Trophoblast cell (in vitro differentiated cells and primary cell): ENCODE results near the gene CT45A10. TPM values are rescaled to one million over a fixed set of nuclear protein-coding genes. Genes with fewer than 3 reads are reported as not detected.

ENCODE experiments used
- DNase-seq, 2 donors: peaks; one replicate each; pipeline ENCODE4 v3.0.0-alpha.2; 2016
- H2AFZ ChIP-seq: 2 replicates; pipeline ENCODE4 v1.6.1; 2013; ENCODE audit warnings: low read length, moderate library complexity, mild to moderate bottlenecking; ENCODE audit not compliant: insufficient read depth, poor library complexity
- H2AK5ac ChIP-seq: 2 replicates; pipeline ENCODE4 v1.6.1; 2013; ENCODE audit warnings: mild to moderate bottlenecking, low read length
- H2BK120ac ChIP-seq: 2 replicates; pipeline ENCODE4 v1.6.1; 2013; ENCODE audit warnings: low read length, mild to moderate bottlenecking, moderate library complexity; ENCODE audit not compliant: insufficient read depth, poor library complexity
- H2BK12ac ChIP-seq: 2 replicates; pipeline ENCODE4 v1.6.1; 2013; ENCODE audit warnings: mild to moderate bottlenecking, low read length, moderate library complexity
- H2BK5ac ChIP-seq: 2 replicates; pipeline ENCODE4 v1.6.1; 2013; ENCODE audit warnings: low read length, low read depth, moderate library complexity, mild to moderate bottlenecking; ENCODE audit not compliant: poor library complexity
- H3K14ac ChIP-seq: 2 replicates; pipeline ENCODE4 v1.6.1; 2013; ENCODE audit warnings: mild to moderate bottlenecking, low read length
- H3K18ac ChIP-seq: 2 replicates; pipeline ENCODE4 v1.6.1; 2013; ENCODE audit warnings: mild to moderate bottlenecking, low read length
- H3K23ac ChIP-seq: 2 replicates; pipeline ENCODE4 v1.6.1; 2013; ENCODE audit warnings: low read length
- H3K27ac ChIP-seq: 2 replicates; pipeline ENCODE4 v1.5.1; 2013; ENCODE audit warnings: low read depth, mild to moderate bottlenecking, inconsistent platforms, low read length, moderate library complexity
- H3K27me3 ChIP-seq: 2 replicates; pipeline ENCODE4 v1.6.1; 2013; ENCODE audit warnings: inconsistent platforms, mild to moderate bottlenecking, low read length, moderate library complexity; ENCODE audit not compliant: insufficient read depth
- H3K36me3 ChIP-seq, 2 experiments: 1 replicate in 1 of 2; 2 replicates in 1 of 2; pipeline ENCODE4 v1.6.1; 2013; ENCODE audit warnings: low read length in 2 of 2, mild to moderate bottlenecking in 2 of 2, moderate library complexity in 1 of 2; ENCODE audit not compliant: insufficient read depth in 2 of 2, control insufficient read depth in 1 of 2
- H3K4ac ChIP-seq: 2 replicates; pipeline ENCODE4 v1.6.1; 2013; ENCODE audit warnings: low read depth, mild to moderate bottlenecking, low read length, moderate library complexity
- H3K4me1 ChIP-seq, 2 experiments: 1 replicate in 1 of 2; 2 replicates in 1 of 2; pipeline ENCODE4 v1.6.1; 2013; ENCODE audit warnings: low read length in 2 of 2, mild to moderate bottlenecking in 2 of 2, moderate library complexity in 1 of 2; ENCODE audit not compliant: insufficient read depth in 2 of 2, control insufficient read depth in 1 of 2
- H3K4me2 ChIP-seq: 2 replicates; pipeline ENCODE4 v1.6.1; 2013; ENCODE audit warnings: inconsistent platforms, mild to moderate bottlenecking, low read length, moderate library complexity
- H3K4me3 ChIP-seq: 2 replicates; pipeline ENCODE4 v1.5.1; 2013; ENCODE audit warnings: mild to moderate bottlenecking, low read depth, low read length, inconsistent platforms
- H3K79me1 ChIP-seq: one replicate; pipeline ENCODE4 v1.6.1; 2013; ENCODE audit warnings: low read length
- H3K79me2 ChIP-seq: 2 replicates; pipeline ENCODE4 v1.6.1; 2013; ENCODE audit warnings: low read length, mild to moderate bottlenecking; ENCODE audit not compliant: control insufficient read depth, insufficient read depth, poor library complexity
- H3K9ac ChIP-seq: 2 replicates; pipeline ENCODE4 v1.6.1; 2013; ENCODE audit warnings: mild to moderate bottlenecking, low read length
- H3K9me3 ChIP-seq: 2 replicates; pipeline ENCODE4 v1.6.1; 2013; ENCODE audit warnings: low read depth, mild to moderate bottlenecking, control low read depth, inconsistent platforms, low read length; ENCODE audit not compliant: insufficient read depth
- H4K12ac ChIP-seq: 2 replicates; pipeline ENCODE4 v1.6.1; 2013; ENCODE audit warnings: low read depth, mild to moderate bottlenecking, low read length, moderate library complexity
- H4K8ac ChIP-seq: 2 replicates; pipeline ENCODE4 v1.6.1; 2013; ENCODE audit warnings: low read depth, mild to moderate bottlenecking, low read length, moderate library complexity
- H4K91ac ChIP-seq: one replicate; pipeline ENCODE4 v1.6.1; 2013; ENCODE audit warnings: low read depth, mild to moderate bottlenecking, low read length, moderate library complexity
- WGBS: extraction: QIAGEN DNeasy Blood & Tissue Kit; methylation state at CpG from one replicate; pipeline ENCODE4 v1.1.7; 2013; ENCODE audit warnings: missing lambda C conversion rate; ENCODE audit not compliant: insufficient read length, insufficient coverage; ENCODE audit errors: extremely low coverage; 5-methylcytosine and 5-hydroxymethylcytosine counted together
- polyA plus RNA-seq: library from polyadenylated mRNA; stranded (reverse); fragments of 200-250 nt; gene quantifications from 2 replicates; pipeline ENCODE4 v1.2.3, GENCODE V29; 2013

Gene CT45A10, protein sequence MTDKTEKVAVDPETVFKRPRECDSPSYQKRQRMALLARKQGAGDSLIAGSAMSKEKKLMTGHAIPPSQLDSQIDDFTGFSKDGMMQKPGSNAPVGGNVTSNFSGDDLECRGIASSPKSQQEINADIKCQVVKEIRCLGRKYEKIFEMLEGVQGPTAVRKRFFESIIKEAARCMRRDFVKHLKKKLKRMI
- polyA plus RNA-seq = not detected in 2 replicates

DNA sequence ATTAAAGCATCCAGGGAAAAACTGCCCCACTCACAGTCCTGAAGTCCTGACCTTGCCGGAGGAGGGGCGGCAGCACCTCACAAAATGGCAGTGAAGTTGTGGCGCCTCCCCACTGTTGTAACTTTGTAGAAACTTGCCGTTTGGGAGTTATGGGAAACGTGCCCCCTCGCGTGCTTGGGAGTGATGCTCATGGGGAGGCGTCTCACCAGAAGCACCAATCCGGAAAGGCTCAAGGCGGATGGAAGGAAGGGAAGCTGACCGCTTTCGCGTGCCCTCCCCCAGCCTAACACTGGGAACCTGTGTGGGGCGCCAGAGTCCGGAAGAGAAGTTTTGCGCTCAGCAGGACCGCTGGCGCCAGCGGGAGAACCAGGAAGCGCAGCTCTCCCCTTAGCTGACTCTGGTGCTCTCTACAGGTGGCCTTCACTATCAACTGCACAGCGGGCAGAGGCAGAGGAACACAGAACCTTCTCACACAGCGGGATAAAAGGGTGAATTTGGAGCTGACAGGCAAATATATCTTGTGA is at the start of gene CT45A10, which contains the start of gene SAGE1:
Gene CT45A10 (minus strand): TSS at position 151 of the 524 bp plus-strand sequence. CDS start 8,100 bp downstream, outside the sequence.
Gene SAGE1 (plus strand): TSS at position 423 of the 524 bp plus-strand sequence. CDS start 2,527 bp downstream, outside the sequence.
- Histone ChIP-seq H3K14ac (no peak within 1 kb of the TSS), H2AFZ (no peak within 1 kb of the TSS), H4K8ac (no peak within 1 kb of the TSS), H3K79me1 (no peaks in the 10 kb centered on the region), H3K4me3 (no peak within 1 kb of the TSS), H3K9ac (no peak within 1 kb of the TSS), H3K4ac (no peak within 1 kb of the TSS), H3K9me3 (peaks cover 11% of the 10 kb centered on the region), H2BK12ac (no peak within 1 kb of the TSS), H2BK120ac (no peak within 1 kb of the TSS), H3K36me3 (no peaks in the 10 kb centered on the region), H2BK5ac (no peak within 1 kb of the TSS), H3K27me3 (no peaks in the 10 kb centered on the region), H3K23ac (no peak within 1 kb of the TSS), H3K4me2 (no peak within 1 kb of the TSS), H3K27ac (no peak within 1 kb of the TSS), H2AK5ac (no peak within 1 kb of the TSS), H4K12ac (no peak within 1 kb of the TSS), H4K91ac (no peak within 1 kb of the TSS), H3K4me1 (no peaks in the 10 kb centered on the region), H3K79me2 (no peaks in the 10 kb centered on the region), H3K18ac (no peak within 1 kb of the TSS)
- no peak for DNase-seq
- no CpG with 5 or more reads among the region's 22 CpGs for WGBS

DNA sequence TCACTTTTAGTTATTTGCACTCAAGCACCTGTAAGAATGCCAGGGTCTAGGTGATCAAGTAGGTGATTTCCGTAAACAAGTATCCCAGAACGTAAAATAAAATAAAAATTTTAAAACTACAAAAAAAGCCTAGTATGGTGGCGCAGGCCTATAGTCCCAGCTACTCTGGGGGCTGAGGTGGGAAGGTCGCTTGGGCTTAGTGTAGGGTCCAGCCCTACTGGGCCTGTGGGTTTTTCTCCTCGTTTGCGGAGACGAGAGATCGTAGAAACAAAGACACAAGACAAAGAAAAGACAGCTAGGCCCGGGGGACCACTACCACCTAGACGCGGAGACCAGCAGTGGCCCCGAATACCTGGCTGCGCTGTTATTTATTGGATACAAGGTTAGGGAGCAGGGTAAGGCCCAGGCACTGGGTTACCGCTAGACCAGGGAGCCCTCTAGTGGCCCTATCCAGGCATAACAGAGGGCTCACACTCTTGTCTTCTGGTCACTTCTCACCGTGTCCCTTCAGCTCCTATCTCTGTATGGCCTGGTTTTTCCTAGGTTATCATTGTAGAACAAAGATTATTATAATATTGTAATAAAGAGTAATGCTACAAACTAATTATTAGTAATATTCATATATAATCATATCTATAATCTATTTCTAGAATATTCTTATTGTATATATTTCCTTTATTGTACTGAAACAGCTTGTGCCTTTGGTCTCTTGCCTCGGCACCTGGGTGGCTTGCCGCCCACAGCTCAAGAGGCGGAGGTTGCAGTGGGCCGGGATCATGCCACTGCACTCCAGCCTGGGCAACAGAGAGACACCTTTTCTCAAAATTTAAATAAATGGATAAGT is 38.6 kb upstream of the CT45A10 start:
- no peak overlapping the region for H3K18ac ChIP-seq
- H2BK12ac ChIP-seq = no peak overlapping the region
- H3K27me3 ChIP-seq = no peaks in the 10 kb centered on the region
- no peak overlapping the region for H2AK5ac ChIP-seq
- no peak overlapping the region for H2BK120ac ChIP-seq
- no peak overlapping the region for H3K23ac ChIP-seq
- no peak overlapping the region for H3K27ac ChIP-seq
- H3K4me1 ChIP-seq = no peaks in the 10 kb centered on the region
- no peaks in the 10 kb centered on the region for H3K79me1 ChIP-seq
- peak in 1 of 2 donors; percentile 62 for DNase-seq
- H4K12ac ChIP-seq = no peak overlapping the region
- H3K9me3 ChIP-seq = no peaks in the 10 kb centered on the region
- no peak overlapping the region for H3K4me2 ChIP-seq
- H3K4ac ChIP-seq = no peak overlapping the region
- H4K8ac ChIP-seq = no peak overlapping the region
- H2AFZ ChIP-seq = no peak overlapping the region
- no peak overlapping the region for H3K9ac ChIP-seq
- no peak overlapping the region for H4K91ac ChIP-seq
- no CpG with 5 or more reads among the region's 19 CpGs for WGBS
- H3K79me2 ChIP-seq = no peaks in the 10 kb centered on the region
- H2BK5ac ChIP-seq = no peak overlapping the region
- H3K14ac ChIP-seq = no peak overlapping the region
- H3K4me3 ChIP-seq = no peak overlapping the region
- no peaks in the 10 kb centered on the region for H3K36me3 ChIP-seq

DNA sequence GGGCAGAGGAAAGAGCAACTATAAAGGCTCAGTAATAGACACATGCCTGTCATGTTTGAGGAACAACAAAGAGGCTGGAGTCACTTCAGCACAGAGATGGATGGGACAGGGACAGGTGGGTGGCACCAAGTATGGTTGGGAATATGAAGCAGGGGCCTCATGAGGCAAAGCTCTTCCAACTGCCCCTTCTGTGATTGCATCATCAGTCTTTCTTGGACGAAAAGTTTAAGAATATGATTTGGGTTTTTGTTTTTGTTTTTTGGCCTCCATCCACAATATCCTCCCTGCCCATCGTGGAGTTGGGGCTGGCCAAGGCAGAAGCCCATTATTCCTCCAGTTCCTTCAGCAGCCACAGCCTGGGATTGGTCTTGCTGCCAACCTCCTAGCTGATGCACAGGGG is 34.7 kb upstream of the CT45A10 start:
- no CpG with 5 or more reads among the region's 2 CpGs for WGBS
- no peak overlapping the region for H3K4me3 ChIP-seq

DNA sequence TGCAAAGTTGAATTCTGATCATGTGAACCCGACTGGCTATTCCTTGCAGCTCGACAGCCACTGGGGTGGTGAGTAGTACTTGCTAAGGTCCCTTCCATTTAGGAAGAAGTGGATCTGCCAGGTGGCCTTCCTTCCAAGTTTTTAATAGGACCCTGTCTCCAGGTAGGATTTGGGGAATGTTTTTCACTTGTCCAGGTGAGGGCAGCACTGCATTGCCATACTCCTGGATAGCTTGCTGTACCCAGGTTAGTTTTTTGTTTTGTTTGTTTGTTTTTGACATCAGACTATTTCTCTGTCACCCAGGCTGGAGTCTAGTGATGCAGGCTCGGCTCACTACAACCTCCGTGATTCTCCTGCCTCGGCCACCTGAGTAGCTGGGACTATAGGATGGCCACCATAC is 30.1 kb upstream of the CT45A10 start:
- Histone ChIP-seq H3K4ac (no peak overlapping the region), H3K79me1 (no peaks in the 10 kb centered on the region), H3K36me3 (no peaks in the 10 kb centered on the region), H3K14ac (no peak overlapping the region), H4K12ac (no peak overlapping the region), H3K4me3 (no peak overlapping the region), H2BK120ac (no peak overlapping the region), H3K27ac (no peak overlapping the region), H3K4me1 (no peaks in the 10 kb centered on the region), H4K91ac (no peak overlapping the region), H3K79me2 (no peaks in the 10 kb centered on the region), H2BK12ac (no peak overlapping the region), H4K8ac (no peak overlapping the region), H3K9me3 (no peaks in the 10 kb centered on the region), H3K9ac (no peak overlapping the region), H3K23ac (no peak overlapping the region), H3K4me2 (no peak overlapping the region), H3K27me3 (no peaks in the 10 kb centered on the region), H2AFZ (no peak overlapping the region), H2BK5ac (no peak overlapping the region), H2AK5ac (no peak overlapping the region), H3K18ac (no peak overlapping the region)
- no CpG with 5 or more reads among the region's 5 CpGs for WGBS
- peak in 1 of 2 donors; percentile 21 for DNase-seq

More for the DNA sequence above, 34.7 kb upstream of the CT45A10 start:
- H4K12ac ChIP-seq = no peak overlapping the region
- H2AK5ac ChIP-seq = no peak overlapping the region
- H3K27me3 ChIP-seq = no peaks in the 10 kb centered on the region
- no peak for DNase-seq
- H2BK5ac ChIP-seq = no peak overlapping the region
- H3K36me3 ChIP-seq = no peaks in the 10 kb centered on the region
- no peak overlapping the region for H4K8ac ChIP-seq
- no peaks in the 10 kb centered on the region for H3K79me1 ChIP-seq
- no peak overlapping the region for H3K27ac ChIP-seq
- no peaks in the 10 kb centered on the region for H3K79me2 ChIP-seq
- H2BK120ac ChIP-seq = no peak overlapping the region
- no peak overlapping the region for H3K4me2 ChIP-seq
- no peak overlapping the region for H3K4ac ChIP-seq
- H2BK12ac ChIP-seq = no peak overlapping the region
- H3K14ac ChIP-seq = no peak overlapping the region
- H3K4me1 ChIP-seq = no peaks in the 10 kb centered on the region
- no peak overlapping the region for H3K18ac ChIP-seq
- no peaks in the 10 kb centered on the region for H3K9me3 ChIP-seq
- H3K9ac ChIP-seq = no peak overlapping the region
- no peak overlapping the region for H3K23ac ChIP-seq
- no peak overlapping the region for H4K91ac ChIP-seq
- no peak overlapping the region for H2AFZ ChIP-seq
